CD4-positive, alpha-beta T cell (primary cell): ENCODE results near the gene OR52K2. TPM values are rescaled to one million over a fixed set of nuclear protein-coding genes. Genes with fewer than 3 reads are reported as not detected.
A peak's percentile ranks its signal among the peaks of the same experiment; 100 is the strongest.

ENCODE experiments used
- ATAC-seq: fragments of 200-7000 bp; cut with Tn5 transposase; one replicate; pipeline ENCODE4 v1.10.0; 2022; ENCODE audit warnings: mild to moderate bottlenecking; ENCODE audit not compliant: poor library complexity
- CTCF ChIA-PET: fragments of 350-600 bp; sonication (Branson Sonifier 250); formaldehyde crosslinking; loops from one replicate; lab custom pipeline; 2021; ENCODE audit warnings: antibody characterized with exemption, inconsistent platforms; lab: Charles Lee
- POLR2A ChIA-PET: fragments of 350-600 bp; sonication (Branson Sonifier 250); formaldehyde crosslinking; loops from one replicate; lab custom pipeline; 2021; ENCODE audit warnings: antibody characterized with exemption, inconsistent platforms; lab: Charles Lee
- DNase-seq, 14 experiments: peaks; one replicate each; pipeline ENCODE4 v3.0.0-alpha.2; 2013 to 2020; ENCODE audit warnings: mixed read lengths in 2 of 14
- H3K27ac ChIP-seq, 2 donors: one replicate each; pipeline versions ENCODE4 v1.5.1 to v1.7.0; 2013; ENCODE audit warnings: low read length in 2 of 2, low read depth in 1 of 2, mild to moderate bottlenecking in 1 of 2
- H3K27me3 ChIP-seq, 2 experiments: 1 replicate in 1 of 2; 2 replicates in 1 of 2; pipeline versions ENCODE4 v1.6.1 to v1.7.0; 2013; ENCODE audit warnings: low read length in 2 of 2, control low read depth in 1 of 2, mild to moderate bottlenecking in 1 of 2, moderate library complexity in 1 of 2; ENCODE audit not compliant: insufficient read depth in 2 of 2, control insufficient read depth in 1 of 2
- H3K36me3 ChIP-seq: one replicate; pipeline ENCODE4 v1.6.1; 2013; ENCODE audit warnings: low read length, control low read depth; ENCODE audit not compliant: insufficient read depth
- H3K4me1 ChIP-seq: one replicate; pipeline ENCODE4 v1.6.1; 2013; ENCODE audit warnings: low read length, control low read depth; ENCODE audit not compliant: insufficient read depth
- H3K4me3 ChIP-seq: one replicate; pipeline ENCODE4 v1.5.1; 2013; ENCODE audit warnings: mild to moderate bottlenecking, low read length, moderate library complexity
- H3K9me3 ChIP-seq, 2 experiments: 1 replicate in 1 of 2; 2 replicates in 1 of 2; pipeline versions ENCODE4 v1.6.1 to v1.7.0; 2013; ENCODE audit warnings: low read length in 2 of 2, mild to moderate bottlenecking in 2 of 2, control low read depth in 1 of 2, moderate library complexity in 1 of 2; ENCODE audit not compliant: control insufficient read depth in 1 of 2, insufficient read depth in 1 of 2
- H3K27ac Mint-ChIP-seq: one replicate; pipeline ENCODE4 v1.8.0; 2020; ENCODE audit warnings: mixed read lengths
- H3K27me3 Mint-ChIP-seq: one replicate; pipeline ENCODE4 v1.8.0; 2021; ENCODE audit warnings: mixed read lengths
- H3K36me3 Mint-ChIP-seq: one replicate; pipeline ENCODE4 v1.8.0; 2021; ENCODE audit warnings: low read depth, mixed read lengths
- H3K4me1 Mint-ChIP-seq: one replicate; pipeline ENCODE4 v1.8.0; 2021; ENCODE audit warnings: low read depth, mixed read lengths
- H3K4me3 Mint-ChIP-seq: one replicate; pipeline ENCODE4 v1.8.0; 2020; ENCODE audit warnings: mild to moderate bottlenecking, mixed read lengths
- H3K9me3 Mint-ChIP-seq: one replicate; pipeline ENCODE4 v1.8.0; 2020; ENCODE audit warnings: mixed read lengths
- CTCF ChIP-seq: fragments of 200-600 bp; IDR thresholded peaks from one replicate; pipeline ENCODE4 v1.8.0; 2022; ENCODE audit warnings: antibody characterized with exemption, mild to moderate bottlenecking
- intact Hi-C, 2 experiments: fragments of 100-400 bp; cut with DNase I in 1 of 2; cut with micrococcal nuclease in 1 of 2; formaldehyde crosslinking; loops; one replicate each; pipeline versions ENCODE4 v1.15.1 to v1.9.0; 2023 to 2025; cut with DNase I, micrococcal nuclease
- total RNA-seq, 174 experiments: library from RNA in 2 of 174; stranded (reverse) in 2 of 174; gene quantifications; one replicate each; pipeline ENCODE4 v1.2.3 and lab custom pipeline; 2021 to 2026

The OR52K2 gene
- total RNA-seq, 2 experiments from 2014 or later, result not detected

DNA sequence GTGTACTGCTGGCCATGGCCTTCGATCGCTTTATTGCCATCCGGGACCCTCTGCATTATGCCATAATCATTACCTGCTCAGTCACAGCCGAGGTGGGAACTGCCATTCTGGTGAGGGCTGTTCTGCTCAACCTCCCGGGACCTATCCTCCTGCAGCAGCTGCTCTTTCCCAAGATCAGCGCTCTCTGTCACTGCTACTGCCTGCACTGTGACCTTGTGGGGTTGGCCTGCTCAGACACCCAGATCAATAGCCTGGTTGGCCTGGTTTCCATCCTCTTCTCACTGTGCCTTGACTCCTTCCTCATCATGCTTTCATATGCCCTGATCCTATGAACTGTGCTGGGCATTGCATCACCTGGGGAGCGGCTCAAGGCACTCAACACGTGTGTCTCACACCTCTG lies 30.7 kb upstream of the OR52K2 start:
- no peaks in the 10 kb centered on the region for H3K4me1 ChIP-seq
- no peaks in the 10 kb centered on the region for H3K9me3 ChIP-seq
- intact Hi-C loops, result no loop called here
- ATAC-seq, result no peak
- CTCF ChIA-PET, result no interaction called here
- no peak for DNase-seq
- Mint-ChIP-seq H3K27ac (no peak overlapping the region), H3K4me1 (no peaks in the 10 kb centered on the region), H3K36me3 (no peaks in the 10 kb centered on the region), H3K9me3 (no peaks in the 10 kb centered on the region), H3K4me3 (no peak overlapping the region), H3K27me3 (peaks cover 22% of the 10 kb centered on the region)
- no peak overlapping the region for H3K4me3 ChIP-seq
- H3K27ac ChIP-seq, result no peak overlapping the region
- no peaks in the 10 kb centered on the region for H3K27me3 ChIP-seq
- TF ChIP-seq CTCF, result no peak
- POLR2A ChIA-PET, result no interaction called here
- no peaks in the 10 kb centered on the region for H3K36me3 ChIP-seq

- POLR2A ChIA-PET, result no interaction called here
- peaks cover 18% of the 10 kb centered on the region for H3K27me3 Mint-ChIP-seq
- ATAC-seq, result no peak
These were observed 19.0 kb upstream of the OR52K2 start for GRCh38 chr11:4430051-4430450.

DNA sequence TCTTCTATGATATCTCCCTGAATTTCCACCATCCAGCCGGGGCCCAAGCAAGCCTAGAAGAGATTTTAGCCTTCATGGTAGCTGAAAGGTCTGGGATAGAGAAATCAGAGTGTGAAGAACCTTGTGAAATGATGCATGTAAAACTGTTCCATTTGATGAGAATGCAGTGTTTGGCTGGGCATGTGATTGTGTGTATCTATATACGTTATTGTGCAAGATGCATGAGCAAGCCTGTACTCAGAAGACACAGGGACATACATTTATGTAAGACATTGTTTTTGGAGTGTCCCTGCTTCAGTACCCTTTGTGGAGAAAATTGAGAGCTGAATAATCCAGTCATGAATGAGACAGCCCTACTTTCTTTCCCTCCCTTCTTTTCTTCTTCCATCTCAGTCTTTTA lies 15.2 kb upstream of the OR52K2 start:
- no peaks in the 10 kb centered on the region for H3K9me3 ChIP-seq
- peak in 2 of 14 experiments; percentile 27 to 48 for DNase-seq
- H3K4me3 ChIP-seq, result no peak overlapping the region
- H3K27me3 ChIP-seq, result peaks cover 0 to 6% of the 10 kb centered on the region in 2 experiments
- no peak overlapping the region for H3K27ac Mint-ChIP-seq
- H3K9me3 Mint-ChIP-seq, result no peaks in the 10 kb centered on the region
- ATAC-seq, result no peak
- CTCF ChIA-PET, result no interaction called here
- no peak overlapping the region for H3K27ac ChIP-seq
- H3K36me3 ChIP-seq, result no peaks in the 10 kb centered on the region
- H3K27me3 Mint-ChIP-seq, result peaks cover 44% of the 10 kb centered on the region
- POLR2A ChIA-PET, result no interaction called here
- no peaks in the 10 kb centered on the region for H3K4me1 ChIP-seq
- H3K4me1 Mint-ChIP-seq, result no peaks in the 10 kb centered on the region
- intact Hi-C loops, result no loop called here
- H3K36me3 Mint-ChIP-seq, result no peaks in the 10 kb centered on the region
- no peak for TF ChIP-seq CTCF
- no peak overlapping the region for H3K4me3 Mint-ChIP-seq

More at GRCh38 chr11:4430051-4430450, 19.0 kb upstream of the OR52K2 start:
- H3K4me1 ChIP-seq, result no peaks in the 10 kb centered on the region
- CTCF ChIA-PET, result no interaction called here
- H3K27ac ChIP-seq, result no peak overlapping the region
- H3K9me3 ChIP-seq, result no peaks in the 10 kb centered on the region
- Mint-ChIP-seq H3K4me1 (no peaks in the 10 kb centered on the region), H3K36me3 (no peaks in the 10 kb centered on the region), H3K27ac (no peak overlapping the region), H3K9me3 (no peaks in the 10 kb centered on the region), H3K4me3 (no peak overlapping the region)
- H3K36me3 ChIP-seq, result no peaks in the 10 kb centered on the region
- H3K27me3 ChIP-seq, result peaks cover 0 to 3% of the 10 kb centered on the region in 2 experiments
- no peak overlapping the region for H3K4me3 ChIP-seq
- TF ChIP-seq CTCF, result no peak
- intact Hi-C loops, result no loop called here
- no peak for DNase-seq
